Dermis microvascular lymphatic vessel endothelial cell (primary cell): ENCODE results near the gene ERICH6. TPM values are rescaled to one million over a fixed set of nuclear protein-coding genes. Genes with fewer than 3 reads are reported as not detected.

Source experiments
- DNase-seq, 2 donors: peaks; one replicate each; pipeline versions ENCODE4 v3.0.0 to v3.0.0-alpha.2; 2010; ENCODE audit warnings: low read depth in 2 of 2
- total RNA-seq: library from RNA; depleted of rRNA; stranded (reverse); fragments of >200 nt; gene quantifications from 2 replicates; pipeline ENCODE4 v1.2.1, GENCODE V29; 2014

ERICH6 gene
- under 0.01 TPM in 2 replicates for total RNA-seq

DNA sequence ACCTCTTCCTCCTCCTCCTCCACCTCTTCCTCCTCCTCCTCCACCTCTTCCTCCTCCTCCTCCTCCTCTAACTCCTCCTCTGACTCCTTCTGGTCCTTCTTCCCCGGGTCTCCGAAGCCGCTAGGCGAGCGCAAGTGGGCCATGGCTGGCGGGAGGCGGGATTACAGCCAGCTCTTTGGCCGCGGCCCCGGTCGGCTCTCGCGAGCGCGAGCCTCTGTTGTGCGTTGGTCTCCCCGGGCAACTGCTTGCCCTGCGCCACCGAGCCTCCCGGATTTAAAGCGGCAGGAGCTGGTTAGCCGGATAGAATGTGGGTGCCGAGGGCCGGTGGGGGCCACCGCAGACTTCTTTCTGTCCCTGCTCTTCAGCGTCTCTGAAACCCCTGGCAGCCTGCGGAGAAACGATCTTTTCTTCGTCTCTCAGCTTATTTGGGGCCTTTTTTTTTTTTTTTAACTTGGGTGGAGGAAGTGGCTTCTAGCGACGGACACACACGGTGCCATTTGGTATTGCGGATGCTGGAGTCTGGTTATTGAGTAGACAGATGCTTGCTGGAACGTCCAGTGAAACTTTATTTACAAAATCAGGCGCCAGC, at the start of gene ERICH6:
Gene ERICH6 (minus strand): TSS at position 165 of the 589 bp plus-strand sequence. CDS start 22 bp downstream, at position 143.
- DNase-seq = peak; percentile 74 to 88

GRCh38 chr3:150751781-150752263, 48.1 kb upstream of the ERICH6 start:
- DNase-seq = no peak

DNA sequence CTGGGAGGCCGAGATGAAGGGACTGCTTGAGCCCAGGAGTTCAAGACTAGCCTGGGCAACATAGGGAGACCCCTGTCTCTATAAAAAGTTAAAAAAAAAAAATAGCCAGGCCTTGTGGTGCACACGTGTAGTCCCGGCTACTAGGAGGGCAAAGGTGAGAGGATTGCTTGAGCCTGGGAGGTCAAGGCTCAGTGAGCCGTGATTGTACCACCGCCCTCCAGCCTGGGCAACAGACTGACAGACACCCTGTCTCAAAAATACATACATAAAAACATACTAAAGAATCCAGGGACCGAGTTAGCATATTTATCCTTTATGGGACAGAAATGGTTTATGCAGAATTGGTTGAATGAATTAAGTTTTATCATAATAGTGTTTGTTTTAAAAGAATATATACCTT, 45.5 kb upstream of the ERICH6 start:
- DNase-seq = no peak

DNA sequence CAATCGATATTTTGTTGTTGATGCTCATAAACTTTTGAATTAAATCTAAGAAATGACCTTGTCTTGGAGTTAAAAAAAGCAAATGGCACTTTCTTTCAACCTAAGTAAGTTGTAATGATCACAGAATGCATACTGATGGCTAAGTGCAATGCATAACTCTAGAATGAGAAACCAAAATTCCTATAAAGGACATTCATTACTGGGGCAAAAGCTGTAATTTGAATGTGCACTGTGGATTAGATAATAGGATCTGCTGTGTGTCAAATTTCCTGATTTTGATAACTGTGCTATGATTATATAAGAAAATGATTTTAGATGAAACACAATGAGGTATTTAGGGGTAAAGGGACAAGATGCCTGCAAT, 44.9 kb upstream of the ERICH6 start:
- DNase-seq = no peak

DNA sequence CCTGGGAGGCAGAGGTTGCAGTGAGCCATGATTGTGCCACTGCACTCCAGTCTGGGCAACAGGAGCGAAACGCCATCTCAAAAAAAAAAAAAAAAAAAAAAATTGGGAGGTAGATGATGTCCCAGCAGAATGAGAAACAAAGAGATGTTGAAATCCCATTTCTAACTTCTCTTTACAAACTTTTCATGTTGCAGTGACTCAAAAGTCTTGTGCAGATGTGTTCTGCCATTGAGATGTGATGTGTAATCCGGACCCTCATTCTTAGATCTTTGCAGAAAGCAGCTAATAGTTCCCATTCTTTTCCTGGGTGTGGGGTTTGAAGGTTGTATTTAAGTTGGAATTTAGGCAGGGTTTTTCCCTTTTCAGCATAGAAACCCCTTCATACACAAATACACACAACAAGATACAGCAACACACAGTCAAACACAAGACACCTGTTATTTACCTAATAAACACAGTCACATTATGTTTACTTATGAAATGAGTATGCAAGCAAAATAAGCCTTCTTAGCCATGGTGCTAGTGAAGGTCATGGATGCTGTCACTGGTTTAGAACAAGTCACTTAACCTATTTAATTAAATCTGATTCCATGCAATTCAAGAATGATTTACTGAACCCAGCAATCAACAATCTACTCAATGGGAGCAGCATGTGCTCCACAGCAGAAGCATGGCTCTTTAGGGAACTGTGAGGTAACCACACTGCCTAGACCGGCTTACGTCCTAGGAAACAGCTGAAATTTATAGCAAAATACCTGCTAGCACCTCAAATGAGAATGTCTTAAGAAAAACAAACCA, 44.4 kb upstream of the ERICH6 start:
- no peak for DNase-seq

DNA sequence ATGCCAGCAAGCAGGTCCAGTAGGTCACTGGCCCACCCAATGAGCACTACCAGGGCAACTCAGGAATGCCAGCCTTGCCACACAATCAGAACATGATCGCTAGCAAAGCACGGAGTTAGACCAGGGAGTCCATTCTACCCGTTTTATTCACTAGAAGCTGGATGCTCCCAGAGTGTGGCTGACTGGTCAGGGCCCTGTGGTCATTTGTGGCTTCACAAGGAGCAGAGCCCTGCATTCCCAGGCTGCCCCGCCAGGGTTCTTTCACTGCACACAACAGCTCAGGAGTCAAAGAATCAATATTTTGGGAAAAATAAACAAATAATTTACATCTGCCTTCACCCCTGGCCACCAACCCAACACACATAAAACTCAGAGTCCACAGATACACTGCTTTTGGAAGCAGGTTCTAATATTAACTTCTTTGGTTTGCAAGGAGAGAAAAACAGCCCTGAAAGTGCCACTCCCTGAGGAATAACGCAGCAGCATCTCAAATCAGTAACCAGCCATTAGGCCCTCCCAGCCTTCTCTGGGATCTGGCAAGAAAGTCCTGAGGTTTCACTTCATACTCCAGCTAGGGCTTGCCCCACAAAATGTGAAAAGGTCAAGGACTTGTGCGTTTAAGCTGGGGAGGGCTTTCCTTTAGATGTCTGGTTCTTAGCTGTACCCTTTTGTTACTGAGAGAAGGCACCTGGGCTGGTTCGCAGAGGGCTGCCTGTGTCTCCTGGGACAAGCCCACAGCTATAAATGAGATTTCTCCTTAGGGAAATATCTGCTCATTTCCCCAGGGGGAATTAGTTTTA, 43.3 kb upstream of the ERICH6 start:
- no peak for DNase-seq

DNA sequence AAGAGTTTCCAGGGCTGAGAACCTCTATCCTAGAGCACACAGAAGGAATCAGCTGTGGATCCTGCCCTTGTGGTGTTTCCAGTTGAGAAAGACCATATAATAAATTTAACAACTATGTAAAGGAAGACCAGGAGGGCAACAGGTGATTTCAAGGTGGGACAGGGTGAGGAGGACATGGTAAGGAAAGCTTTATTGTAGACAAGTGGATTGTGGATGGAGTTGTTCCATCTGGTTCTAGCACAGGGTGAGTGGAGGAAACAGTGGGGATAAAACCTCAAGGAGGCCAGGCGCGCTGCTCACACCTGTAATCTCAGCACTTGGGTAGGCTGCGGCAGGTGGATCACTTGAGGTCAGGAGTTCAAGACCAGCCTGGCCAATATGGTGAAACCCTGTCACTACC, 42.1 kb upstream of the ERICH6 start:
- no peak for DNase-seq

GRCh38 chr3:150744919-150745211, 41.1 kb upstream of the ERICH6 start:
- no peak for DNase-seq

DNA sequence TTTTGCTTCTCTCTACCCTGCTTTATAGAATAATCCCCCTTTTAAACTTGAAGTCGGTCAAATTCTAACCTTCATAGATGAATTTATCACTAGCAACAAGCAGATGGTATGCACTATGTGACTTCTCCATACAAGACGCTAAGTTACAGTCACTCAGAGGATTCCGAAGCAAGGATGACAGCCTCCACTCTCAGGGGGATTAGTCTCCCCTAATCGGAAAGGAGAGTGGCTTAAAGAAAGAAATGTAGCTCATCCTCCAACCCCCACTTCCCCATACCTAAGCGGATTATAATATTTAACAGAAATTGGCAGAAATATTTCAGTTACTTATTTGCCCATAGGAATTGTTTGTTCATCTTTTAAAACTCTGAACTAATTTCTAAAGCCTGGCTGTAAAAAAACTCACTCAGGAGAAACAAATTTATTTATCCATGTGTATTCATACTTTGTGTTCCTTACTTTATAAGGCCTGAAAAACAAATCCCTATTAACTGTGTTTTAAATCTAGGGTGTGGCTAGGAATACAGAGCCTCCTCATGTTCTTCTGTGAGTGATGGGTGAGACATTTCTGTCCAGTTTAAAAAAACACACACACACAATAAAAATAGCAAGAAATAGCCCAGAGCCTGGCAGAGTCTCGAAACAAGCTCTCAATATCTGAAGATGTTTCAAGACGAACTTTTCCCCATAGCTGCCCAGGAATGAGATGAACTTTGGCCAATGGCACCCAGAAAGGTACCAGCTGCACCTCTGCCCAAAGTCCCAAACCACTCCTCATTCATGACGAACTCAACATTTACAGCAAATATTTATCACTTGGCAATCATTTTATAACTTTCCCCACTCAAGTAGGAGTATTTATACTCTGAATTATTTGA, 40.6 kb upstream of the ERICH6 start:
- no peak for DNase-seq

DNA sequence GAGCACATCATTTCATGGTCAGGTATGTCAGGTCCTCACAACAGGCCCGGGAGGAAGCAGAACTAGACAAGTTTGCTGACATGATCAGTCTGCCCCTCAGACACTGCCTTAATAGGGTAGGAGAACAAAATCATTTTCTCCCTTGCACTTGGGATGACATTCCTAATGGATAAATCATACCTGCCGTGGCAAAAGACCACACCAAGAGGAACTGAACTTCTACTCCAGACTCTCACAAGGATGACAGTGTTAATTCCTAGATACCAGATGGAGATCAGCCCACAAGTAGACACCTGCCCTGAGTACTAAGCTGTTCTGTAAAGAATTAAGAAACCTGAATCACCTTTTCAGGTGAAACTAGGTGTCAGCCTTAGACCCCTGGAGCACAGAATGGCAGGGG, 39.8 kb upstream of the ERICH6 start:
- no peak for DNase-seq

DNA sequence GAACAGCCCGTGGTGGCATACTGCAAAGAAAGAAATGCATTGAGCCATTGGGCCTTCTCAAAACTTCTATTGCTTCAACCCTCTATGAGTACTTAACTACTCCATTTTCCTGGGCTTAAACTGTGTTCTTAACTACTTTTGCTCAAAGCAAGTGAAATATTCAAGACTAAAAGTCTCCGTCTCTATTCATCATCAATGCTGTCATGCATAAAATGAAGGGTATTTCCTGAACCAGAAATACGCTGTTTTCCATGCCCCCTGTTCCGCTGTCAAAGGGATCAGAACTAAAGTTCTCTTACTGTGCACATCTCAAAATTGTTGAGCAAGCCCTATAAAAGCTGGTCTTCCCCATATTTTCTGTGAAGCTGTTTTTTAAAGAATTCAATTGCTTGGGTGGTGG, 39.0 kb upstream of the ERICH6 start:
- DNase-seq = no peak

DNA sequence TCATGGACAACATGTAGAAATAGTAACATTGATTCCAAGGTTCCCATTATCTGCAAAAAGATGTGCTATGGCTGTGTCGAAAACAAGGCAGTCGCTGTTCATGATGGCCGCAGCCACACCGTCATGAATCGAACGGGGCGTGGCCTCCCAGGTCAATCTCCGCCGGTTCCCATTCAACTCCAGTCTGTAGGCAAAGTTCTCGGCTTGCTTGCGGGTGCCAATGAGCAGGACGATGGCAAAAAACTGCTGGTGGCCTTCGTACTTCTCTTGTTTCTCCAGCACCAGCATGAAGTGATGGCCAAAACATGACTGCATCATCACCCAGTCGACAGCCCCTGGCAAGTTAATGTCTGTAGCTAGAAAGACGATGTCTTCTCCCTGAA, 38.4 kb upstream of the ERICH6 start:
- DNase-seq = no peak

DNA sequence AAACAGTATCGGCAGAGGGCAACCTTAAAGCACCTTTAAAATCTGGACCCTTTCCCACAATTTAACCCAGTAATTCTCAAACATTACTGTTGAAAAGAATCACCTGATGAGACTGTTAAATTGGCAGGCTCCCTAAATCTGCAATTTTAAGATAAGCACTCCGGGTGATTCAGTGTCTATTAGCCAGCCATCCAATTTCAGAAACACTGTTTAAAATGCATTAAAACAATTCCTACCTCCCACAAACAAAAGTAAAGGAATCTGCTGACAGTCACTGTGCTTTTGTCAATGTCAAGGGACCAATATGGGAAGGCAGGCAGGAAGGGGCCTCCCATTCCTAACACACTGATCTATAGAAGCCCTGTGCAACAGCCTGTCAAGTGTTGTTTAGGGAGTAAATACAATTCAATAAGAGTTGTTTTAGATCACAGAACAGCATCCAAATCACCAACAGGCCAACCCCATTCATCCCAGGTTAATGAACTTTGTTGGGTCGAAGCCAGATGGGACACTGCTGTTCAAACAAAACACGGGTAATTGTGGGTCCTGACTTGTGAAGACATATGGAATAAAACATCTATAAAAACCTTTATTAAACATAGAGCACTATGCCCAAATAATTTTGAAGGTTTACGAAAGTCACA, 37.9 kb upstream of the ERICH6 start:
- no peak for DNase-seq

GRCh38 chr3:150740733-150741496, 37.2 kb upstream of the ERICH6 start:
- no peak for DNase-seq

DNA sequence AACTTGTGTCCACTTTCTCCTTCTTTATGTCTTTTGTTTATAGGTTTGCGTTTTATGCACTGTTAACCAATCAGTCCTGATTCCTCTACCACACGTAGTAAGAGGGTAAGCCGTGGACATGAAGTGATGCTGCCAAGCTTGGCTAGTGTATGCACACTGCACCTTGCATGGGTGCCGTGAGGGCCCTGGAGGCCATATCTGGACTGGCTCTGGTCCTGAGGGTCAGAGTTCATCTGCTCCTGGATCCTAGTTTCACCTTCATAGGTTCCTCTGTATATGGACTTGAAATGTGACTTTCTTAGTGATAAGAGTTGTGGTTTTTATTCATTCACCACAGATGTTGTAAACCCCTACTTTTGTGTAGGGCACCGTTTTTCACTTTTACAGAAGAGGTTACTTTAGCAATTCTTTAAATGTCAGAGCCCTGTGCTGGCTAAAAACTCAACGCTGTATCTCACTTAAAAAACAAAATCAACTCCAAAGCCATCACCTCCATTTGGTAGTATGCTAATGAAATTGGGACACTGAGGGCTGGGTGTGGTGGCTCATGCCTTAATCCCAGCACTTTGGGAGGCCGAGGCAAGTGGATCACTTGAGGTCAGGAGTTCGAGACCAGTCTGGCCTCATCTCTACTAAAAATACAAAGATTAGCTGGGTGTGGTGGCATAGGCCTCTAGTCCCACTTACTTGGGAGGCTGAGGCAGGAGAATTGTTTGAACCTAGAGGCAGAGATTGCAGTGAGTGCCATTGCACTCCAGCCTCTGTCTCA, 36.3 kb upstream of the ERICH6 start:
- DNase-seq = no peak

- DNase-seq = no peak
Observed at GRCh38 chr3:150739200-150739863, 35.6 kb upstream of the ERICH6 start.

GRCh38 chr3:150738688-150739087, 35.0 kb upstream of the ERICH6 start:
- no peak for DNase-seq

DNA sequence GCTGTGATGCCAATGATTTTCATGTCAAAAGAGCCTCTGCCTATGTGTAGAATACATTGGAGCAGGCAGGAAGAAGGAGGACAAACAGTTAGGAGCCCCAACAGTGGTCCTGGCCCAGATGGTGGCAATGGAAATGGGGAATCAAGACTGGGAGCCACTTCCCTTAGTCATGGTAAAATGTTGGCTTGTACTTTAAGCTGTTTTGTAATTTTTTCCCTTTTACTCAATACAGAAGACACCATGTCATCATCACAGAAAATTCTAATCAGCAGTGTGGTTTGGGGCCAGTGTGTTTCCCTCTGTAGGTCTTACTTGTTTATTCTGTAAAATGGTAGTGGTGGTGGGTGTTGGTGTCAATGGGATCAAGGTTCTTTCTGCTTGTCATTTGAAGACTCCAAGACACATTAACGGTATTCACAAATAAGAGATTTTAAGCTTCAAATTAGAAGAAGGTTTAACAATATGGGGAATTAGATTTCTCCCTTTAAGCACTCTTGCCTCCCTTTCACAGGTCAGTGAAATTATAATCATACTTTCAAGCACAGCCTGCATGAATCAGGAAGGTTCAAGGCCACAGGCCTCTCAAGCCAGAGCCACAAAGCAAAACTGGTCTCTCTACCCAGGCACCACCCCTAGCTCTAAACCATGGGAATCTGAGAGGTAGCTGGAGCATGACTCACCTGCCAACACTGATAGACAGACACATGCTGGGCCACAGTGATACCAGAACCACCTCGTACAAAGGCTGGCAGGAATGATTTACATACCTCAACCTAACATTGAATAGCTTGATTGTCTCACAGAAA, 34.4 kb upstream of the ERICH6 start:
- DNase-seq = no peak
